Lower lobe of right lung (tissue), 2 donors: ENCODE results near the gene CTNNA3. TPM values are rescaled to one million over a fixed set of nuclear protein-coding genes. Genes with fewer than 3 reads are reported as not detected.

Experiments
- ATAC-seq, 2 donors: fragments of 200-7000 bp; cut with Tn5 transposase; one replicate each; pipeline ENCODE4 v1.9.1; 2020 to 2022; ENCODE audit warnings: mild to moderate bottlenecking in 2 of 2, moderate library complexity in 2 of 2
- DNase-seq: peaks from one replicate; pipeline ENCODE4 v3.0.0-alpha.2; 2020
- H3K27ac ChIP-seq: fragments of 200-600 bp; one replicate; pipeline ENCODE4 v1.8.0; 2022
- H3K27me3 ChIP-seq: fragments of 200-600 bp; one replicate; pipeline ENCODE4 v1.8.0; 2022; ENCODE audit warnings: low read depth
- H3K36me3 ChIP-seq: fragments of 200-600 bp; one replicate; pipeline ENCODE4 v1.8.0; 2022; ENCODE audit warnings: mild to moderate bottlenecking
- H3K4me1 ChIP-seq: fragments of 200-600 bp; one replicate; pipeline ENCODE4 v1.8.0; 2022
- H3K4me3 ChIP-seq: fragments of 200-600 bp; one replicate; pipeline ENCODE4 v1.8.0; 2022; ENCODE audit warnings: mild to moderate bottlenecking
- H3K9me3 ChIP-seq: fragments of 200-600 bp; one replicate; pipeline ENCODE4 v1.8.0; 2022
- CTCF ChIP-seq: fragments of 200-600 bp; IDR thresholded peaks from one replicate; pipeline ENCODE4 v1.8.0; 2022; ENCODE audit warnings: antibody characterized with exemption, mild to moderate bottlenecking
- intact Hi-C: fragments of 100-400 bp; cut with DNase I; formaldehyde crosslinking; loops from one replicate; pipeline ENCODE4 v1.11.0; 2022
- total RNA-seq: library from RNA; stranded (reverse); fragmentation: NEBNext Ultra II Directional; extraction: Animal tissue kit (Norgen Biotek cat#: 25700); gene quantifications from one replicate; pipeline ENCODE4 v1.2.1, GENCODE V29; 2021
- donor health status: DM: no; HTN: yes; CAD: no; lungs with severe emphysema.

Gene CTNNA3
- total RNA-seq, 1 donor from 2014 or later, result not detected

- Histone ChIP-seq H3K27ac (no peak overlapping the region), H3K4me3 (no peak overlapping the region), H3K9me3 (no peaks in the 10 kb centered on the region), H3K4me1 (no peaks in the 10 kb centered on the region), H3K27me3 (no peaks in the 10 kb centered on the region), H3K36me3 (no peaks in the 10 kb centered on the region)
- no peak for TF ChIP-seq CTCF
- intact Hi-C loops, result no loop called here
- no peak for DNase-seq
- ATAC-seq, result no peak
These were observed 650.6 kb downstream of the CTNNA3 start for GRCh38 chr10:67045404-67045803.

- ATAC-seq (no peak), DNase-seq (no peak)
- no peaks in the 10 kb centered on the region for H3K27me3 ChIP-seq
- intact Hi-C loops, result no loop called here
- no peaks in the 10 kb centered on the region for H3K9me3 ChIP-seq
- H3K27ac ChIP-seq, result no peak overlapping the region
- no peaks in the 10 kb centered on the region for H3K36me3 ChIP-seq
- TF ChIP-seq CTCF, result no peak
- no peaks in the 10 kb centered on the region for H3K4me1 ChIP-seq
- no peak overlapping the region for H3K4me3 ChIP-seq
These were observed 653.0 kb downstream of the CTNNA3 start for GRCh38 chr10:67043041-67043440.

- intact Hi-C loops, result no loop called here
- no peaks in the 10 kb centered on the region for H3K9me3 ChIP-seq
These were observed 659.2 kb downstream of the CTNNA3 start for GRCh38 chr10:67036808-67037207.

GRCh38 chr10:67033878-67034277 is 662.1 kb downstream of the CTNNA3 start:
- Histone ChIP-seq H3K4me1 (no peaks in the 10 kb centered on the region), H3K4me3 (no peak overlapping the region), H3K9me3 (no peaks in the 10 kb centered on the region), H3K27me3 (no peaks in the 10 kb centered on the region), H3K36me3 (no peaks in the 10 kb centered on the region), H3K27ac (no peak overlapping the region)
- intact Hi-C loops, result no loop called here
- no peak for DNase-seq
- TF ChIP-seq CTCF, result no peak
- ATAC-seq, result no peak

More at GRCh38 chr10:67036808-67037207, 659.2 kb downstream of the CTNNA3 start:
- Histone ChIP-seq H3K27ac (no peak overlapping the region), H3K4me3 (no peak overlapping the region), H3K27me3 (no peaks in the 10 kb centered on the region), H3K36me3 (no peaks in the 10 kb centered on the region), H3K4me1 (no peaks in the 10 kb centered on the region)
- DNase-seq, result no peak
- TF ChIP-seq CTCF, result no peak
- ATAC-seq, result no peak

GRCh38 chr10:67022099-67022498 is 673.9 kb downstream of the CTNNA3 start:
- Histone ChIP-seq H3K27ac (no peak overlapping the region), H3K27me3 (no peaks in the 10 kb centered on the region), H3K36me3 (no peaks in the 10 kb centered on the region), H3K4me3 (no peak overlapping the region), H3K9me3 (no peaks in the 10 kb centered on the region), H3K4me1 (no peaks in the 10 kb centered on the region)
- intact Hi-C loops, result no loop called here
- ATAC-seq, result no peak
- DNase-seq, result no peak
- TF ChIP-seq CTCF, result no peak

- Histone ChIP-seq H3K27me3 (no peaks in the 10 kb centered on the region), H3K4me3 (no peak overlapping the region), H3K27ac (no peak overlapping the region), H3K36me3 (no peaks in the 10 kb centered on the region), H3K4me1 (no peaks in the 10 kb centered on the region), H3K9me3 (no peaks in the 10 kb centered on the region)
- TF ChIP-seq CTCF, result no peak
- intact Hi-C loops, result no loop called here
- ATAC-seq (no peak), DNase-seq (no peak)
These were observed 678.8 kb downstream of the CTNNA3 start for GRCh38 chr10:67017218-67017617.
